ENCODE results near the gene THSD4. TPM values are rescaled to one million over a fixed set of nuclear protein-coding genes. Genes with fewer than 3 reads are reported as not detected.

The THSD4 gene
- total and polyA plus RNA-seq, 9 of the 15 experiments (the other 6 are each of a cell fraction or from before 2014, with no cell fraction given), result 0.04 TPM; not detected in 5

DNA sequence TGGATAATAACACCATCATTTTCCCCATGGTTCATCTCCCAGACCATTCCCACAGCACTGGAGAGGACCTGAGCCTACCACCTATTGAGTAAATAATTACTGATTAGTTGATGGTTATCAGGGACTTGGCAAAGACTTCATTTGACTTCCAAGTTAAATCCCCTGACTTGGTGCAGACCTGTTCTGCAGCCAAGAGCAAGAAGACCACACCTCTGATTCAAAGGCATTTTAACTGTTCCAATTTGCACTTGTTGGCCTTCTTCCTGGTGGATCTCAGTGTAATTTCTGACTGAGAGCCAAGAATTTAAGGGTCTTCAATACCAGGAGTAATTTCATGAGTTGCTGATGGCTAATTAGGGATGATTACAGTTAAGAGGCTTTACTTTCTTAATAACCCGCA is 24.0 kb downstream of the THSD4 start (continued):
- TF ChIP-seq SMAD4 (CRISPR knock-in tag; conservative IDR thresholded peaks at IDR 0.05) (no peak), ETS1 (conservative IDR thresholded peaks at IDR 0.05; ENCODE audit: control insufficient read depth, low read depth, low read length) (no peak), ERF (CRISPR knock-in tag; IDR thresholded peaks at IDR 0.05) (no peak), POLR2AphosphoS2 (IDR thresholded peaks at IDR 0.05; ENCODE audit: low read length) (no peak), TAF7 (tag; IDR thresholded peaks at IDR 0.05) (no peak), ID3 (CRISPR knock-in tag; IDR thresholded peaks at IDR 0.05) (no peak), ID3 (tag; IDR thresholded peaks at IDR 0.05) (no peak)

DNA sequence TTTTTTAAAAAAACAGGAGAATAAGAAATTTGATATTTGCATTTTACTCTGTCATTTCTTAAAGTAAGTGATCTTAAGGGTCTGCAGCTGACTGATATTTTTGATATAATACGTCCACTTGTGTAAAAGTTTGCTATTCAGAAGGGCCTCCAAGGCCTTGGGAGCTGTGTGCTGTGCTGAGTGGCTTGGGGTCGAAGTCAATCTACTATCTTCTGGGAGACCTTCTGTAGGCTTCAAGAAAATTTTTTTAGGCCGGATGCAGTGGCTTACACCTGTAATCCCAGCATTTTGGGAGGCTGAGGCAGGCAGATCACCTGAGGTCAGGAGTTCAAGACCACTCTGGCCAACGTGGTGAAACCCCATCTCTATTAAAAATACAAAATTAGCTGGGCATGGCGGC is 26.3 kb downstream of the THSD4 start:
- H3K9me3 ChIP-seq (replicated peaks; ENCODE audit: control insufficient read depth, insufficient read depth, low read depth, low read length), result no peaks in the 10 kb centered on the region
- CTCF ChIA-PET (ENCODE audit: low intra/inter-chr PET ratio), result no interaction called here
- no peak for ATAC-seq
- no peaks in the 10 kb centered on the region for H4K20me1 ChIP-seq (replicated peaks; ENCODE audit: control insufficient read depth, insufficient read depth, low read length)
- no peak overlapping the region for H3K9ac ChIP-seq (ENCODE audit: insufficient read depth in 1 of 2, low read depth in 2 of 2, low read length in 2 of 2)
- in situ Hi-C loops (cut with MboI) (no loop called here), intact Hi-C loops (cut with micrococcal nuclease) (no loop called here)
- no peaks in the 10 kb centered on the region for H3K79me2 ChIP-seq (ENCODE audit: control insufficient read depth, insufficient read depth, low read length)
- no peak for FAIRE-seq
- H3K4me1 ChIP-seq (replicated peaks in 1 of 2; ENCODE audit: control insufficient read depth in 2 of 2, insufficient read depth in 2 of 2, low read length in 2 of 2), result no peaks in the 10 kb centered on the region
- H2AFZ ChIP-seq (ENCODE audit: low read depth, low read length), result no peak overlapping the region
- 0% methylated on average over 5 of the region's 5 CpGs for WGBS (ENCODE audit: insufficient coverage, low coverage, missing lambda C conversion rate)
- no TSS peak for BruUV-seq (replicated peaks)
- H3K27ac ChIP-seq (ENCODE audit: extremely low read depth, low read depth, low read length), result no peak overlapping the region
- H3K9me1 ChIP-seq (ENCODE audit: control insufficient read depth, insufficient read depth, low read length), result no peaks in the 10 kb centered on the region
- H3K4me3 ChIP-seq, result no peak overlapping the region
- POLR2A ChIA-PET, result interaction anchor here (0.6 to 0.9 kb wide), 2 partner anchors 17 to 18 kb away, joined by 3 read pairs; no protein-coding TSS in a partner anchor
- H3K4me2 ChIP-seq (ENCODE audit: insufficient read depth, low read length), result no peak overlapping the region
- DNase-seq (ENCODE audit: extremely low read depth in 1 of 4, low spot score in 3 of 4), result no peak
- H3K36me3 ChIP-seq (ENCODE audit: control insufficient read depth, insufficient read depth, low read length), result no peaks in the 10 kb centered on the region
- H3K27me3 ChIP-seq (ENCODE audit: control insufficient read depth in 2 of 2, insufficient read depth in 2 of 2, low read length in 2 of 2), result no peaks in the 10 kb centered on the region
- TF ChIP-seq ATF2 (CRISPR knock-in tag; IDR thresholded peaks at IDR 0.05) (no peak), ZNF695 (CRISPR knock-in tag; IDR thresholded peaks at IDR 0.05) (no peak), ZNF23 (CRISPR knock-in tag; IDR thresholded peaks at IDR 0.05) (no peak), ELF4 (CRISPR knock-in tag; IDR thresholded peaks at IDR 0.05) (no peak), KDM1A (IDR thresholded peaks at IDR 0.05) (no peak), PCBP2 (IDR thresholded peaks at IDR 0.05; ENCODE audit: low read depth, low read length, poor library complexity, severe bottlenecking) (no peak), FOXP4 (CRISPR knock-in tag; IDR thresholded peaks at IDR 0.05; ENCODE audit: borderline replicate concordance) (no peak), TEAD1 (CRISPR knock-in tag; IDR thresholded peaks at IDR 0.05) (no peak), HMG20B (CRISPR knock-in tag; IDR thresholded peaks at IDR 0.05) (no peak)
